ENCODE measurements around the gene PLEKHF1.

- TF ChIP-seq EZH2 (IDR thresholded peaks at IDR 0.05; ENCODE audit: insufficient read depth, poor library complexity, severe bottlenecking), result no peak
- TF ChIP-seq EZH2phosphoT487 (IDR thresholded peaks at IDR 0.05; ENCODE audit: insufficient read depth, low read depth), result no peak
These were observed 16.4 kb downstream of the PLEKHF1 start for GRCh38 chr19:29681422-29682235.

Data from GM23248 (cell line).